GM23248 (cell line): Measurements from ENCODE around the gene HPS5. TPM values are rescaled to one million over a fixed set of nuclear protein-coding genes. Genes with fewer than 3 reads are reported as not detected.

Source experiments
- DNase-seq: peaks from one replicate; pipeline ENCODE4 v3.0.0-alpha.2; 2015
- H2AFZ ChIP-seq: fragments of 200-600 bp; sonication (generic); 2 replicates; pipeline ENCODE4 v1.6.1; 2016; ENCODE audit warnings: antibody characterized with exemption
- H3F3A ChIP-seq: fragments of 200-600 bp; sonication (generic); 2 replicates; pipeline ENCODE4 v1.6.1; 2016; ENCODE audit warnings: mild to moderate bottlenecking, antibody characterized with exemption, mixed run types; ENCODE audit not compliant: insufficient read depth
- H3K27ac ChIP-seq: fragments of 200-600 bp; sonication (generic); 2 replicates; pipeline ENCODE4 v1.5.1; 2016; ENCODE audit warnings: mild to moderate bottlenecking
- H3K27me3 ChIP-seq: fragments of 200-600 bp; sonication (generic); replicated peaks from 2 replicates; pipeline ENCODE4 v1.6.1; 2016; ENCODE audit warnings: mild to moderate bottlenecking; ENCODE audit not compliant: insufficient read depth
- H3K36me3 ChIP-seq: fragments of 200-600 bp; sonication (generic); 2 replicates; pipeline ENCODE4 v1.6.1; 2016; ENCODE audit warnings: low read depth, mild to moderate bottlenecking
- H3K4me1 ChIP-seq: fragments of 200-600 bp; sonication (generic); 2 replicates; pipeline ENCODE4 v1.6.1; 2016; ENCODE audit warnings: mild to moderate bottlenecking; ENCODE audit not compliant: insufficient read depth
- H3K4me2 ChIP-seq: fragments of 200-600 bp; sonication (generic); one replicate; pipeline ENCODE4 v1.6.1; 2016; ENCODE audit warnings: mild to moderate bottlenecking; ENCODE audit not compliant: unreplicated experiment
- H3K4me3 ChIP-seq: fragments of 200-600 bp; sonication (generic); 2 replicates; pipeline ENCODE4 v1.5.1; 2016; ENCODE audit warnings: mild to moderate bottlenecking
- H3K79me2 ChIP-seq: fragments of 200-600 bp; sonication (generic); 2 replicates; pipeline ENCODE4 v1.6.1; 2016; ENCODE audit warnings: mild to moderate bottlenecking; ENCODE audit not compliant: insufficient read depth
- H3K9ac ChIP-seq: fragments of 200-600 bp; sonication (generic); 2 replicates; pipeline ENCODE4 v1.6.1; 2016; ENCODE audit warnings: mild to moderate bottlenecking
- H3K9me2 ChIP-seq: fragments of 200-600 bp; sonication (generic); 2 replicates; pipeline ENCODE4 v1.6.1; 2016; ENCODE audit warnings: mixed run types, mild to moderate bottlenecking, moderate library complexity; ENCODE audit not compliant: insufficient read depth
- H3K9me3 ChIP-seq: fragments of 200-600 bp; sonication (generic); one replicate; pipeline ENCODE4 v1.6.1; 2017; ENCODE audit warnings: low read depth
- H4K20me1 ChIP-seq: fragments of 200-600 bp; sonication (generic); 2 replicates; pipeline ENCODE4 v1.6.0; 2016; ENCODE audit not compliant: insufficient read depth
- EZH2 ChIP-seq: fragments of 200-600 bp; sonication (generic); IDR thresholded peaks from 2 replicates; pipeline ENCODE4 v1.6.1; 2018; ENCODE audit warnings: antibody characterized with exemption, mild to moderate bottlenecking; ENCODE audit not compliant: insufficient read depth, poor library complexity, severe bottlenecking
- EZH2phosphoT487 ChIP-seq: fragments of 200-600 bp; sonication (generic); IDR thresholded peaks from 2 replicates; pipeline ENCODE4 v1.6.1; 2018; ENCODE audit warnings: antibody characterized with exemption, moderate library complexity, mild to moderate bottlenecking, low read depth; ENCODE audit not compliant: insufficient read depth
- WGBS, 2 experiments: methylation state at CpG; one replicate each; pipeline ENCODE4 v1.1.6; 2015 to 2017; ENCODE audit warnings: low lambda C conversion rate in 2 of 2, low coverage in 1 of 2; ENCODE audit errors: missing lambda C conversion rate in 2 of 2; 5-methylcytosine and 5-hydroxymethylcytosine counted together
- in situ Hi-C: fragments of 300-500 bp; cut with MboI; formaldehyde crosslinking; loops from 2 replicates; pipeline ENCODE4 v1.15.0; 2020
- polyA plus RNA-seq: library from polyadenylated mRNA; unstranded; fragments of >200 nt; fragmentation: Nextera tagmentation; extraction: Ambion mirVana; gene quantifications from 2 replicates; pipeline ENCODE4 v1.2.1, GENCODE V29; 2016
- total RNA-seq: library from RNA; depleted of rRNA; stranded (reverse); fragments of >200 nt; shearing (Covaris generic); gene quantifications from 2 replicates; pipeline ENCODE4 v1.2.3, GENCODE V29; 2014

Gene HPS5
- total and polyA plus RNA-seq, 2 experiments from 2014 or later = 20.2 to 34.9 TPM

GRCh38 chr11:18259259-18259658, 62.7 kb downstream of the HPS5 start:
- Histone ChIP-seq H3K79me2 (no peaks in the 10 kb centered on the region), H3K9me3 (no peaks in the 10 kb centered on the region), H3K4me2 (no peak overlapping the region), H3K4me3 (no peak overlapping the region), H3K9ac (no peak overlapping the region), H4K20me1 (no peaks in the 10 kb centered on the region), H3K9me2 (no peaks in the 10 kb centered on the region), H3K36me3 (no peaks in the 10 kb centered on the region), H2AFZ (no peak overlapping the region), H3K4me1 (no peaks in the 10 kb centered on the region), H3F3A (no peaks in the 10 kb centered on the region), H3K27me3 (peaks cover 14% of the 10 kb centered on the region), H3K27ac (no peak overlapping the region)
- DNase-seq = no peak
- in situ Hi-C loops = no loop called here
- TF ChIP-seq EZH2 (no peak), EZH2phosphoT487 (no peak)

- H3K27ac ChIP-seq = no peak overlapping the region
- WGBS, 2 experiments = 26 to 30% methylated on average over 2 of the region's 2 CpGs
- in situ Hi-C loops = no loop called here
These were observed 67.1 kb downstream of the HPS5 start for GRCh38 chr11:18254781-18255361.

GRCh38 chr11:18253778-18254338, 68.1 kb downstream of the HPS5 start:
- in situ Hi-C loops = no loop called here

More at GRCh38 chr11:18254781-18255361, 67.1 kb downstream of the HPS5 start:
- no peak overlapping the region for H3K4me2 ChIP-seq
- DNase-seq = no peak
- H3K27me3 ChIP-seq = peaks cover 14% of the 10 kb centered on the region
- H3K4me1 ChIP-seq = no peaks in the 10 kb centered on the region
- H3K9me2 ChIP-seq = no peaks in the 10 kb centered on the region
- H3K9me3 ChIP-seq = no peaks in the 10 kb centered on the region
- no peaks in the 10 kb centered on the region for H3F3A ChIP-seq
- H3K9ac ChIP-seq = no peak overlapping the region
- H2AFZ ChIP-seq = no peak overlapping the region
- H3K36me3 ChIP-seq = no peaks in the 10 kb centered on the region
- no peaks in the 10 kb centered on the region for H4K20me1 ChIP-seq
- no peak overlapping the region for H3K4me3 ChIP-seq
- no peaks in the 10 kb centered on the region for H3K79me2 ChIP-seq
- no peak for TF ChIP-seq EZH2
- no peak for TF ChIP-seq EZH2phosphoT487

GRCh38 chr11:18253233-18253632, 68.7 kb downstream of the HPS5 start:
- in situ Hi-C loops = no loop called here
- H3K4me2 ChIP-seq = no peak overlapping the region
- H4K20me1 ChIP-seq = no peaks in the 10 kb centered on the region
- peaks cover 7% of the 10 kb centered on the region; the same call in 1 of the 2 replicates for H3K27me3 ChIP-seq
- no peak overlapping the region for H2AFZ ChIP-seq
- H3K4me3 ChIP-seq = no peak overlapping the region
- no peak overlapping the region for H3K27ac ChIP-seq
- no peaks in the 10 kb centered on the region for H3K79me2 ChIP-seq
- H3K9ac ChIP-seq = no peak overlapping the region
- no peaks in the 10 kb centered on the region for H3K4me1 ChIP-seq
- no peaks in the 10 kb centered on the region for H3F3A ChIP-seq
- 70 to 84% methylated on average over 3 of the region's 3 CpGs for WGBS, 2 experiments
- H3K9me3 ChIP-seq = no peaks in the 10 kb centered on the region
- no peaks in the 10 kb centered on the region for H3K9me2 ChIP-seq
- DNase-seq = no peak
- no peaks in the 10 kb centered on the region for H3K36me3 ChIP-seq
- TF ChIP-seq EZH2 (no peak), EZH2phosphoT487 (no peak)

More at GRCh38 chr11:18253778-18254338, 68.1 kb downstream of the HPS5 start:
- H3K27me3 ChIP-seq = peaks cover 7% of the 10 kb centered on the region
- H3K4me3 ChIP-seq = no peak overlapping the region
- no peak overlapping the region for H3K9ac ChIP-seq
- no peak for DNase-seq
- no peaks in the 10 kb centered on the region for H3K4me1 ChIP-seq
- TF ChIP-seq EZH2phosphoT487 (no peak), EZH2 (no peak)
- H2AFZ ChIP-seq = no peak overlapping the region
- no peak overlapping the region for H3K4me2 ChIP-seq
- no peak overlapping the region for H3K27ac ChIP-seq
- H3K79me2 ChIP-seq = no peaks in the 10 kb centered on the region
- H3F3A ChIP-seq = no peaks in the 10 kb centered on the region
- no peaks in the 10 kb centered on the region for H3K9me2 ChIP-seq
- 61 to 65% methylated on average over 11 of the region's 11 CpGs for WGBS, 2 experiments
- H4K20me1 ChIP-seq = no peaks in the 10 kb centered on the region
- no peaks in the 10 kb centered on the region for H3K36me3 ChIP-seq
- H3K9me3 ChIP-seq = no peaks in the 10 kb centered on the region
